IPS-11a (cell line): ENCODE data around the gene RDH5.

Source experiments
- H3K4me3 ChIP-seq: one replicate; pipeline ENCODE4 v1.5.1; 2013; ENCODE audit warnings: low read depth, low read length, control low read depth

RDH5 gene

GRCh38 chr12:55711786-55712553 is 8.2 kb upstream of the RDH5 start:
- no peak overlapping the region for H3K4me3 ChIP-seq

- H3K4me3 ChIP-seq, result no peak overlapping the region
Observed at GRCh38 chr12:55712700-55713415, 7.3 kb upstream of the RDH5 start.

DNA sequence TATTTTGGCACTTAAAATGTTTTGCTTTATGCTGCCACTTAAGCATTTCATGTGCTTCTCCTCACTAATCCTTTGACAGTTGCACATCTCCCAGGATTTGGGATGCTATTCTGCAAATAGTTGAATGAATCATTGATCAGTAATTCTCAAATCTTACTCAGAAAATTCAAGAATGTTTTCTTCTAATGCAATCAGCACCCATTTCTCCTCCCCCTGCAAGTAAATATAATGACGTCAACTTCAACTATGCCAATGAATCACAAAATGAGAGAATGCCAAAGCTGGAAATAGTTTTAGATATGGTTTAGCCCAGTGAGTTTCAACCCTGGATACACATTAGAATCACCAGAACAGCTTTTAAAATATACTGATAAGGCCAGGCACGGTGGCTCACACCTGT is 6.5 kb upstream of the RDH5 start:
- no peak overlapping the region for H3K4me3 ChIP-seq

DNA sequence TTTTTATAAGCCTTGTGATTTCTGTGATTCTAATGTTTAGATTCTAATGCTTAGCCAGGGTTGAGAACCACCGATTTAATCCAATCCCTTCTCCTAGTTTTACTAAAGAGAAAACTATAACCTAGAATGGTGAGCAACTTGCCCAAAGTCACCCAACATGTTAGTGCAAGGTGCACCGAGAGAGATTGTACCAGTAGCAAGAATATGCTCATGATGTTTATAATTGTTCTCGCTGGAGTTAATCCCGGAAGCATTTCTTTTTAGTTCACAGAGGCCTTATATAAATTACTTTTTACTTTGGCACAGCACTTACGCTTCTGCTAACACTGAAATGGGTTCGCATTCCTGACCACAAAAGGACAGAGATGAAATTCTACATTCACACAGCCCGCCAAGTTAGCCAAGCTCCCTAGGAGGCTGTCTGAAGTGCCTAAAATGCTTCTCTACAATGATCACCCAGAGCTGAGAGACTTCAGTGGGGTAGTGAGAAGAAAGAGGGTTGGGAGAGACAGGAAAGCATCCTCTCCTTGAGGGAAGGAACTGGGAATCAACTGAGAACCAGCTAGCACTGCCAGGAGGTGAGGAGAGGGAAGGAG is 4.9 kb upstream of the RDH5 start:
- peak overlapping the region; percentile 74 for H3K4me3 ChIP-seq

DNA sequence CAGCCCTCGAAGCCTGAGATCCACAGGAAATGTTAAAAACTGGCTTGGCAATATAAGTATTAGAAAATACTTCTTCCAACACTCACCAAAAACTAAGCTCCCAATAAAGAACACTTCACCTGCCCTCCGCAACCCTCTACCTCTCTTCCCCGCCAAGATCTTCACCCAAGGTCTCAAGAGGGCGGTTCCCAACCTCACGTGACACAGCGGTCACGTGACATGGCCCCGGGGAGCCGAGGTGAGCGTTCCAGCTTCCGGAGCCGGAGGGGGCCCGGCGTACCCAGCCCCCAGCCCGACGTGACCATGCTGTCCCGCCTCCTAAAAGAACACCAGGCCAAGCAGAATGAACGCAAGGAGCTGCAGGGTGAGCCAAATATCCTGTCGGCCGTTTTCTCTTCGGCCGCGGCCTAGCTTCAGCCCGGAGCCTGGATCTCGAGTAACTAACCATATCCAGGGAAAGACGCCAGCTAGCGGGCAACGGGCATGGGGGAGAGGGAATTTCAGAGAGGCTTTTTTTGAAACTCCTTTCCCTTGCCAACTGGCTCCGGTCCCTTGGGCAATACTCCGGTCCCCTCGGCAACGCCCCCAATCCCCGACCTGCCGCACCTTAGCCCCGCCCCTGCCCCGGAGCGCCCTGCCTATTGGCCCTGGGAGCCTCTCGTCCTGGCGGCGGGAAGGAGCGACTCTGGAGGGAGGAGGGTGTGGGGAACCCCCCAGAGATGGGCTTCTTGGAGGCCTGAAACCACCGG is 4.2 kb upstream of the RDH5 start, which contains the start of gene BLOC1S1:
BLOC1S1 (plus strand) TSS at position 214 of the 749 bp plus-strand sequence; CDS start at position 220, 6 bp downstream.
- peak within 1 kb of the TSS; percentile 74 for H3K4me3 ChIP-seq

DNA sequence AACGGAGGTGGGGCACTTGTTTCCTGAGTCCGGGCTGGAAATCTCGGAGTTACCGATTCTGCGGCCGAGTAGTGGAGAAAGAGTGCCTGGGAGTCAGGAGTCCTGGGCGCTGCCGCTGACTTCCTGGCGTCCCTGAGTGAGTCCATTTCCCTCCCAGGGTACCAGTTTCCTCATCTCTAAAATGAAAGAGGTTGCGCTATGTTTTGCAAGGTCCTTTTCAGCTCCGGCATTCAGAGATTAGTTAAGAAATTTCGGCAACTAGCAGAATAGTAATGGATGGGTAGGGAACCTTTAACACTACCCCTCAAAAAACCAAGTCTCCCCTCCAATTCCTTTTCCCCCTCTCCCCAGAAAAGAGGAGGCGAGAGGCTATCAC is 3.6 kb upstream of the RDH5 start:
- H3K4me3 ChIP-seq, result peak overlapping the region; percentile 74

- H3K4me3 ChIP-seq, result peak overlapping the region; percentile 74
Observed at GRCh38 chr12:55717011-55718007, 2.9 kb upstream of the RDH5 start.

DNA sequence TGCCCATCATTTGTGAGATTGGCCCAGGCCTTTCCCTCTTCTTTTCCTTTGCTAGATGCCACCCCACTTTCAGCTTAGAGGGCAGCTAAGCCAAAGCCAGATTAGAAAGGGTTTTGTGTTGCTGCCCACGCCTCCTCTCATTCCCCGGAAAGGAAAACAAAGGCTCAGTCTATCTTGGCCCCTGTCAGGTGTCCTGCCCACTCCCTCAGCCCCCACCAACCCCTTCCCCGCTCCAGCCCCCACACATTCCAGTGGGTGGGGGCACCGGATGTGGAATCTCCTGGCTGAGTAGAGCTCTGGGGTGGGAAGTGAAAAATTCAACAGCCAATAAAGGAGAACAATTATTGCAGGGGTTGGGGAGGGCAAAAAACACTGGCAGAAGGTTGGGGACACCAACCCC is 2.2 kb upstream of the RDH5 start:
- H3K4me3 ChIP-seq, result no peak overlapping the region

DNA sequence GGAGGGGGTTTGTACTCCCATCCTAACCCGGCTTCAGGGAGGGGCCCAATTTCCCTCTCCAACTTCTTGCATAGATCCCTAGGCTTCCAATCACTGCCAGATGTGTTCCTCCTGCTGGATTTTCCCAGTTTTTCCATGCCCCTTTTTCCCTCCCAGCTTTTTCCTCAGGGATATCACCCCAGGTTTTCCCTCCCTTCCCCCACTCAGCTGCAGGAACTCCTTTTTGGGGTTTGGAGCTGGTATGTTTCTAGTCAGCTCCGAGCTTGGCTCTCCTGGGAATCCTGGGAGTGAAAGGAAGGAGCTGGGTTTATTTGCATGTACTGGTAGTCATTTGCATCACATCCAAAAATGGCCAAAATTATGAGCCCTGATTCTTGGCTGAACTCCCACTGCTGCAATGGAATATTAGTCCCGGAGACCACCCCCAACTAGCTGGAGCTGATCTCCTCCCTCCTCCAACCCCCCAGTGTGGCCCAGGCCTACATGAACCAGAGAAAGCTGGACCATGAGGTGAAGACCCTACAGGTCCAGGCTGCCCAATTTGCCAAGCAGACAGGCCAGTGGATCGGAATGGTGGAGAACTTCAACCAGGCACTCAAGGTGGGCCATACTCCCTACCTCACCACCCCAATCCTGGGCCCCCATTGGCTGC is 1.4 kb upstream of the RDH5 start:
- H3K4me3 ChIP-seq, result no peak overlapping the region

DNA sequence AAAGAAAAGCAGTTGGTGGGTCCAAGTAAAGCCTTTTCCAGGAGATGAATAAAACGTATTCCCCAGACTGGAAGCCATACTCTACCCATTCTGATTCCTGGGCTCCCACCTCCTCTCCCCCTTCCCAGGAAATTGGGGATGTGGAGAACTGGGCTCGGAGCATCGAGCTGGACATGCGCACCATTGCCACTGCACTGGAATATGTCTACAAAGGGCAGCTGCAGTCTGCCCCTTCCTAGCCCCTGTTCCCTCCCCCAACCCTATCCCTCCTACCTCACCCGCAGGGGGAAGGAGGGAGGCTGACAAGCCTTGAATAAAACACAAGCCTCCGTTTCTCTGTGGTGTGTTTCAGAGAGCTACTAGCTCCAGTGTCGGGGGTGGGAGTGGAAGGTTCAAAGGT is 822 bp upstream of the RDH5 start:
- no peak overlapping the region for H3K4me3 ChIP-seq

- H3K4me3 ChIP-seq, result no peak overlapping the region
Observed at GRCh38 chr12:55720894-55721444, 776 bp downstream of the RDH5 start.

DNA sequence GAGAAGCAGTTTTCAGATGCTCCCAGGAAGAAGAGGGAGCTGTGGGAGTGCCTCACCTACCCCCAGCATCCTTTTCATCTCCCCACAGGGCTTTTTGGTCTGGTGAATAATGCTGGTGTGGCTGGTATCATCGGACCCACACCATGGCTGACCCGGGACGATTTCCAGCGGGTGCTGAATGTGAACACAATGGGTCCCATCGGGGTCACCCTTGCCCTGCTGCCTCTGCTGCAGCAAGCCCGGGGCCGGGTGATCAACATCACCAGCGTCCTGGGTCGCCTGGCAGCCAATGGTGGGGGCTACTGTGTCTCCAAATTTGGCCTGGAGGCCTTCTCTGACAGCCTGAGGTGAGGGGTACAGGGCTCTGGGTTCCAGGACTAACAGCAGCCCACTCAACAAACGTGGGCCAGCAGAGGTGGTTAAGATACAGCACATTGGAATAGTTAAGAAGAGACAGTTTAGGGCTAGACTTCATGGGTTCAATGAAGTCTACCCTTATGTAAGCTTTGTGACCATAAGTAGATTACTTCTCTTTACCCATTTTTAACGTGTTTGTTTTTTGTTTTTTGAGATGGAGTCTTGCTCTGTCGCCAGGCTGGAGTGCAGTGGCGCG is 1.5 kb downstream of the RDH5 start:
- no peak overlapping the region for H3K4me3 ChIP-seq

DNA sequence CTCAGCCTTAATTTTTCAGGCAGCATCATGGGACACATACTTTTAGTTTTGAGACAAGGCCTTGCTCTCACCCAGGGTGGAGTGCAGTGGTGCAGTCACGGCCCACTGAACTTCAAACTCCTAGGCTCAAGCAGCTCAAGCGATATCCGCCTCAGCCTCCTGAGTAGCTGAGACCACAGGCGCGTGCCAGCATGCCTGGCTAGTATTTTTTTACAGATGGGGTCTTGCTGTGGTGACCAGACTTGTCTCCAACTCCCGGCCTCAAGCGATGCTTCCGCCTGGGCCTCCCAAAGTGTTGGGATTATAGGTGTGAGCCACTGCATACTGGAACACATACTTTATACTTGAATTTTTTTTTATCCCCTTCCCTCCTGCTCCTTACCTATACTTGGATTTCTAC is 2.8 kb downstream of the RDH5 start:
- H3K4me3 ChIP-seq, result no peak overlapping the region

DNA sequence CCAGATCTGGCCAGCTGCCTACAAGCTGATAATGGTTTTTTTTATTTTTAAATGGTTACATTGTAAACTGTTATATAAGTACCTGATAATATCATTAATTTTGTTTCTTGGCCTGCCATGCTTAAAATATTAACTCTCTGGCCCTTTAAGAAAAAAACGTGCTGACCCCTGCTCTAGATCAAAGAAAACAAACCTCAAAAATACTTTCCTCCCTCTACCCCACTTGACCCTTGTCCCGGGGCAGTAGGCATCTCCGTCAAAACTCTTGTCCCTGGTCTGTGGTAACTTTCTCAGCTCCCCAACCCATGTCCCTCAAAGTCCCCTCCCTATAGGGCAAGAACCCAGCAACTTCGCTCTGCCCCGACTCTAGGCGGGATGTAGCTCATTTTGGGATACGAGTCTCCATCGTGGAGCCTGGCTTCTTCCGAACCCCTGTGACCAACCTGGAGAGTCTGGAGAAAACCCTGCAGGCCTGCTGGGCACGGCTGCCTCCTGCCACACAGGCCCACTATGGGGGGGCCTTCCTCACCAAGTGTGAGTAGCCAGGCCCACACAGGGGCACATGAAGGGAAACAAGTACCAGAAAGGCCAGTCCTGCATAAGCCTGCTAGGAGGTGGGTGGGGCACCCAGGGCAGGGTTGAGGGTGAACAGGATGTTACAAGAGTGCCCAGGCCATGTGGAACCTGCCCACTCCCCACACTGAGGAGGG is 3.5 kb downstream of the RDH5 start:
- H3K4me3 ChIP-seq, result no peak overlapping the region

DNA sequence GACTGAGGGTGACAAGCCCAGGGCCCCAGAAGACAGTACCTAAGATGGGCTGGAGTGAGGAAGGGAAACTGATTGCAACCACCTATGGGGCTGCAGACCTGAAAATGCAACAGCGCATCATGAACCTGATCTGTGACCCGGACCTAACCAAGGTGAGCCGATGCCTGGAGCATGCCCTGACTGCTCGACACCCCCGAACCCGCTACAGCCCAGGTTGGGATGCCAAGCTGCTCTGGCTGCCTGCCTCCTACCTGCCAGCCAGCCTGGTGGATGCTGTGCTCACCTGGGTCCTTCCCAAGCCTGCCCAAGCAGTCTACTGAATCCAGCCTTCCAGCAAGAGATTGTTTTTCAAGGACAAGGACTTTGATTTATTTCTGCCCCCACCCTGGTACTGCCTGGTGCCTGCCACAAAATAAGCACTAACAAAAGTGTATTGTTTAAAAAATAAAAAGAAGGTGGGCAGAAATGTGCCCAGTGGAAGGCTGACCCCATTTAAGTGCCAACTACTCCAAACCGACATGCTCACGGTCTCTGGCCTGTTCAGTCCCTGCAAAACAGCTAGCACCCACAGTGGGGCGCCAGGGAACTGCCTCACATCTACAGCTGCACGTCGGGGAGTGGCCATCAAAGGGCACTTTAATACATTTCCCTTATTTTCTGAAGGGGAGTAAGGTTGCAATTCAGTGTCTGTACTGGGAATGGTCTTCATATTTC is 4.2 kb downstream of the RDH5 start:
- no peak overlapping the region for H3K4me3 ChIP-seq

GRCh38 chr12:55724940-55725309 is 4.7 kb downstream of the RDH5 start:
- no peak overlapping the region for H3K4me3 ChIP-seq

DNA sequence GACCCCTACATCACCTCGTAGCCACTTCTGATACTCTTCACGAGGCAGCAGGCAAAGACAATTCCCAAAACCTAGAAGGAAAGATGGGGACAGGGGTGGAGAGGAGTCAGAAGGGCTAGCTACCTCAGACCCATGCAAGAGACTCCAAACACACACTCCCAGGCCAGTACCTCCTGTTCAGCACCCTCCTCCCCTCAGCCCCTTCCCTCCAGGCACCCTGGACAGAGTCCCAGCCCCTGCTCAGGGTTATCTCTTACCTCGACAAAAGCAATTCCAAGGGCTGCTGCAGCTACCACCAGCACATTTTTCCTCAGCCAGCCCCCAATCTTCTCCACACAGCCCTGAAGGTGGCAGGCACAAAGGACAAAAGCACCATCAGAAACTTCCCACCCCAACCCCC is 5.4 kb downstream of the RDH5 start:
- H3K4me3 ChIP-seq, result no peak overlapping the region

DNA sequence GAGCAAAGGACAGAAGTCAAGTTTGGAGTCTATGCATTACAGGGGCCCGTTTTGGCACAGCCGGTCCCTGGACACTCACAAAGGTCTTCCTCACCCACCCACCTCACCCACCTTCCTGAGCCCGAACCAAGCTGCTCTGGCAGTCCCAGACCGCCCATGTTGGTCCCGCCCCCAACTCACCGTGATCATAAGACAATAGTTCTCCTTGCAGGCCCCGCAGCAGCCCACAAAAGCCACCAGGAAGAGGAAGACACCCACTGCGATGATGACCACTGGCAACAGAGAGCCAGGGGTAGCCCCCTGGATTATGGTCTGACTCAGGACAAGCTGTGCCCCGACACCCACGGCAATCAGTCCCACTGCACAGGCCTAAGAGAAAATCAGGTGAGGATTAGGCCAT is 6.8 kb downstream of the RDH5 start:
- H3K4me3 ChIP-seq, result no peak overlapping the region
